SK-N-SH (cell line): ENCODE measurements around the gene RAPGEF6. TPM values are rescaled to one million over a fixed set of nuclear protein-coding genes. Genes with fewer than 3 reads are reported as not detected.

Source experiments
- CTCF ChIA-PET: fragments of 300-600, 350-600 bp; formaldehyde crosslinking; extraction: SDS; loops from one replicate; lab custom pipeline; 2021; lab: Yijun Ruan, JAX
- POLR2A ChIA-PET: fragments of 350-600 bp; sonication (Branson Sonifier 250); formaldehyde crosslinking; extraction: SDS; loops from one replicate; lab custom pipeline; 2020; ENCODE audit warnings: antibody characterized with exemption, inconsistent platforms; lab: Yijun Ruan, JAX
- DNase-seq: peaks from one replicate; pipeline ENCODE4 v3.0.0; 2012
- H2AFZ ChIP-seq: fragments of 200-600 bp; sonication (generic); 2 replicates; pipeline ENCODE4 v1.8.1; 2016; ENCODE audit warnings: antibody characterized with exemption, mild to moderate bottlenecking, low read depth
- H3F3A ChIP-seq: fragments of 200-600 bp; sonication (generic); replicated peaks from 2 replicates; pipeline ENCODE3; 2016; ENCODE audit warnings: antibody characterized with exemption, mild to moderate bottlenecking; ENCODE audit not compliant: insufficient read depth
- H3K27ac ChIP-seq, 2 experiments: fragments of 200-500 bp in 1 of 2; fragments of 200-600 bp in 1 of 2; sonication (Bioruptor generic) in 1 of 2; sonication (generic), shearing (Covaris generic) in 1 of 2; 2 replicates each; pipeline versions ENCODE4 v1.5.1 to v1.6.1; 2014 to 2016; ENCODE audit warnings: low read depth in 2 of 2, inconsistent platforms in 1 of 2, low read length in 1 of 2, mild to moderate bottlenecking in 1 of 2, mixed read lengths in 1 of 2
- H3K27me3 ChIP-seq: fragments of 200-600 bp; sonication (generic), shearing (Covaris generic); 2 replicates; pipeline ENCODE4 v1.6.1; 2016; ENCODE audit warnings: mixed run types; ENCODE audit not compliant: insufficient read depth
- H3K36me3 ChIP-seq, 2 experiments: fragments of 200-500 bp in 1 of 2; fragments of 200-600 bp in 1 of 2; sonication (Bioruptor generic) in 1 of 2; sonication (generic) in 1 of 2; replicated peaks in 1 of 2; 2 replicates each; pipeline versions ENCODE3 to v1.5.1; 2014 to 2016; ENCODE audit warnings: low read length in 1 of 2, mild to moderate bottlenecking in 1 of 2; ENCODE audit not compliant: insufficient read depth in 2 of 2, control insufficient read depth in 1 of 2
- H3K4me1 ChIP-seq, 2 experiments: fragments of 200-500 bp in 1 of 2; fragments of 200-600 bp in 1 of 2; sonication (Bioruptor generic) in 1 of 2; sonication (generic), shearing (Covaris generic) in 1 of 2; 2 replicates each; pipeline versions ENCODE4 v1.5.1 to v1.6.1; 2014 to 2016; ENCODE audit warnings: low read depth in 1 of 2, low read length in 1 of 2, mixed run types in 1 of 2; ENCODE audit not compliant: insufficient read depth in 2 of 2, control insufficient read depth in 1 of 2
- H3K4me2 ChIP-seq: fragments of 200-600 bp; sonication (generic), shearing (Covaris generic); 2 replicates; pipeline ENCODE4 v1.6.1; 2017; ENCODE audit warnings: mixed run types
- H3K4me3 ChIP-seq, 2 experiments: fragments of 200-500 bp in 1 of 2; fragments of 200-600 bp in 1 of 2; sonication (Bioruptor generic) in 1 of 2; sonication (generic), shearing (Covaris generic) in 1 of 2; 2 replicates each; pipeline versions ENCODE4 v1.5.1 to v1.8.1; 2014 to 2016; ENCODE audit warnings: low read depth in 2 of 2, inconsistent platforms in 1 of 2, low read length in 1 of 2, mild to moderate bottlenecking in 1 of 2, mixed read lengths in 1 of 2, moderate library complexity in 1 of 2
- H3K79me2 ChIP-seq: fragments of 200-600 bp; sonication (generic); 2 replicates; pipeline ENCODE4 v1.8.1; 2017; ENCODE audit warnings: mild to moderate bottlenecking; ENCODE audit not compliant: insufficient read depth
- H3K9ac ChIP-seq: fragments of 200-600 bp; sonication (generic); 2 replicates; pipeline ENCODE4 v1.6.1; 2017; ENCODE audit warnings: mixed run types
- H3K9me2 ChIP-seq: fragments of 200-600 bp; sonication (generic); 2 replicates; pipeline ENCODE4 v1.6.1; 2017; ENCODE audit warnings: mixed run types
- H3K9me3 ChIP-seq: fragments of 200-600 bp; sonication (generic); 2 replicates; pipeline ENCODE4 v1.6.1; 2017; ENCODE audit warnings: mixed run types, mild to moderate bottlenecking, moderate library complexity
- H4K20me1 ChIP-seq: fragments of 200-600 bp; sonication (generic); 2 replicates; pipeline ENCODE4 v1.6.1; 2017; ENCODE audit warnings: mild to moderate bottlenecking, mixed run types; ENCODE audit not compliant: insufficient read depth
- CHD2 ChIP-seq: fragments of 150-350 bp; IDR thresholded peaks from 2 replicates; pipeline ENCODE4 v1.6.1; 2018; ENCODE audit warnings: low read length; ENCODE audit not compliant: partially characterized antibody
- CTCF ChIP-seq: fragments of 200-600 bp; sonication (generic); IDR thresholded peaks from 2 replicates; pipeline ENCODE4 v1.6.1; 2017; ENCODE audit warnings: antibody characterized with exemption, mild to moderate bottlenecking, moderate library complexity
- ELF1 ChIP-seq: IDR thresholded peaks from 2 replicates; pipeline ENCODE4 v1.4.0; 2012
- FOXJ3 ChIP-seq: sonication (generic); formaldehyde crosslinking; IDR thresholded peaks from 2 replicates; pipeline ENCODE4 v1.5.1; 2020; ENCODE audit warnings: mild to moderate bottlenecking, missing genetic modification reagents
- FOXM1 ChIP-seq: IDR thresholded peaks from 2 replicates; pipeline ENCODE4 v1.4.0; 2012; ENCODE audit warnings: low read depth, mild to moderate bottlenecking
- GATA2 ChIP-seq: sonication (generic); formaldehyde crosslinking; IDR thresholded peaks from 2 replicates; pipeline ENCODE4 v1.5.0; 2020; ENCODE audit warnings: mild to moderate bottlenecking, missing genetic modification reagents
- MEF2A ChIP-seq: IDR thresholded peaks from 2 replicates; pipeline ENCODE4 v1.4.0; 2012; ENCODE audit warnings: low read depth, borderline replicate concordance
- NFIC ChIP-seq: IDR thresholded peaks from 2 replicates; pipeline ENCODE4 v1.4.0; 2012; ENCODE audit warnings: borderline replicate concordance
- NRF1 ChIP-seq: IDR thresholded peaks from 2 replicates; pipeline ENCODE4 v1.6.1; 2012; ENCODE audit warnings: low read depth, mild to moderate bottlenecking, low read length
- POLR2AphosphoS5 ChIP-seq: IDR thresholded peaks from 2 replicates; pipeline ENCODE4 v1.6.1; 2012; ENCODE audit warnings: low read depth, low read length
- RCOR1 ChIP-seq: fragments of 150-350 bp; IDR thresholded peaks from 2 replicates; pipeline ENCODE4 v1.6.1; 2017; ENCODE audit warnings: antibody characterized with exemption, low read length
- RFX5 ChIP-seq: IDR thresholded peaks from 2 replicates; pipeline ENCODE4 v1.6.1; 2012; ENCODE audit warnings: mild to moderate bottlenecking, improper control_type of control experiment, low read length
- SMC3 ChIP-seq: IDR thresholded peaks from 2 replicates; pipeline ENCODE4 v1.6.1; 2012; ENCODE audit warnings: low read depth, low read length, improper control_type of control experiment
- TAF1 ChIP-seq: IDR thresholded peaks from 2 replicates; pipeline ENCODE4 v1.6.1; 2012; ENCODE audit warnings: low read depth, mild to moderate bottlenecking, low read length, moderate library complexity, borderline replicate concordance
- TCF12 ChIP-seq: IDR thresholded peaks from 2 replicates; pipeline ENCODE4 v1.4.0; 2012
- USF1 ChIP-seq: IDR thresholded peaks from 2 replicates; pipeline ENCODE4 v1.4.0; 2012; ENCODE audit warnings: low read depth, borderline replicate concordance
- WGBS: methylation state at CpG from one replicate; pipeline ENCODE4 v1.1.6; 2017; ENCODE audit warnings: low lambda C conversion rate; 5-methylcytosine and 5-hydroxymethylcytosine counted together
- polyA plus RNA-seq, 3 experiments: library from polyadenylated mRNA; depleted of rRNA; stranded (reverse); fragments of >200 nt; gene quantifications; 2 replicates each; pipeline ENCODE4 v1.2.3, GENCODE V29; 2012
- TF ChIP-seq, protein P1 (sequence below): IDR thresholded peaks from 2 replicates; pipeline ENCODE4; 2012
- TF ChIP-seq, protein P2 (sequence below): IDR thresholded peaks from 2 replicates; pipeline ENCODE4 v1.4.0; 2012; ENCODE audit warnings: low read depth, borderline replicate concordance
- TF ChIP-seq, protein P3 (sequence below): fragments of 150-350 bp; IDR thresholded peaks from 2 replicates; pipeline ENCODE4 v1.6.1; 2016; ENCODE audit warnings: mild to moderate bottlenecking, low read depth, low read length

RAPGEF6 gene
- polyA plus RNA-seq, 1 of the 3 experiments (the other 2 are of a cell fraction) = 2.9 TPM

DNA sequence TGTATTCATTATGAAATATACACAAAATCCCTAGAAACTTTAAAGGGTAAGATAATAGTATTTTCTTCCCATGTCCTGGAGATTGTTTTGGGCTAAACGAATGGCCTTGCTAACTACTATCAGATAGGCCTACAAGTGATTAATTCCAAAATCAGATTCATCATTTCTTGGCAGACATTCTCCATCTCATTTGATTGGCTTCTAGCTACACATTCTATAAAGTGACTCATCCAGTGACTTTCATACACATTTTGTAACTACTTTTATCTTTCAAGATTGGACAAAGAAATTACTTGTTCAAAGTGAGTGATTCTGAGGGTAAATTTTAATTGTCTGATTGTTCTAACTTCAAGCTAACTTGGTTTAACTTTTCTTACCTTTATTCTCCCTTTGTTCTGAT is 93.3 kb downstream of the RAPGEF6 start:
- peaks cover 16% of the 10 kb centered on the region; the same call in 1 of the 2 replicates for H3K79me2 ChIP-seq
- H3K4me2 ChIP-seq = no peak overlapping the region
- no peaks in the 10 kb centered on the region for H4K20me1 ChIP-seq
- DNase-seq = no peak
- peaks cover 0 to 4% of the 10 kb centered on the region in 2 experiments for H3K36me3 ChIP-seq
- H3K27ac ChIP-seq = peak overlapping the region in 1 of 2 experiments; percentile 46; a peak in 2 of 4 replicates
- no peaks in the 10 kb centered on the region for H3K27me3 ChIP-seq
- POLR2A ChIA-PET = no interaction called here
- no peak overlapping the region for H2AFZ ChIP-seq
- H3K9ac ChIP-seq = no peak overlapping the region
- CTCF ChIA-PET = interaction anchor here (0.7 to 1.1 kb wide), 2 partner anchors 48 to 314 kb away, joined by 3 read pairs; no protein-coding TSS in a partner anchor
- 25% methylated on average over 1 of the region's 1 CpG for WGBS
- H3F3A ChIP-seq = peaks cover 22% of the 10 kb centered on the region
- peaks cover 2 to 17% of the 10 kb centered on the region in 2 experiments for H3K4me1 ChIP-seq
- TF ChIP-seq USF1 (no peak), CHD2 (no peak), TCF12 (peak; percentile 9; the same call in 1 of the 2 replicates), SMC3 (no peak), NFIC (0 out of 2 replicates have a peak, but pooled peaks have one; percentile 11)
- TF ChIP-seq, protein P1, sequence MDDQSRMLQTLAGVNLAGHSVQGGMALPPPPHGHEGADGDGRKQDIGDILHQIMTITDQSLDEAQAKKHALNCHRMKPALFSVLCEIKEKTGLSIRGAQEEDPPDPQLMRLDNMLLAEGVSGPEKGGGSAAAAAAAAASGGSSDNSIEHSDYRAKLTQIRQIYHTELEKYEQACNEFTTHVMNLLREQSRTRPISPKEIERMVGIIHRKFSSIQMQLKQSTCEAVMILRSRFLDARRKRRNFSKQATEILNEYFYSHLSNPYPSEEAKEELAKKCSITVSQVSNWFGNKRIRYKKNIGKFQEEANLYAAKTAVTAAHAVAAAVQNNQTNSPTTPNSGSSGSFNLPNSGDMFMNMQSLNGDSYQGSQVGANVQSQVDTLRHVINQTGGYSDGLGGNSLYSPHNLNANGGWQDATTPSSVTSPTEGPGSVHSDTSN = peak; percentile 30; the same call in 1 of the 2 replicates
- TF ChIP-seq, protein P2, sequence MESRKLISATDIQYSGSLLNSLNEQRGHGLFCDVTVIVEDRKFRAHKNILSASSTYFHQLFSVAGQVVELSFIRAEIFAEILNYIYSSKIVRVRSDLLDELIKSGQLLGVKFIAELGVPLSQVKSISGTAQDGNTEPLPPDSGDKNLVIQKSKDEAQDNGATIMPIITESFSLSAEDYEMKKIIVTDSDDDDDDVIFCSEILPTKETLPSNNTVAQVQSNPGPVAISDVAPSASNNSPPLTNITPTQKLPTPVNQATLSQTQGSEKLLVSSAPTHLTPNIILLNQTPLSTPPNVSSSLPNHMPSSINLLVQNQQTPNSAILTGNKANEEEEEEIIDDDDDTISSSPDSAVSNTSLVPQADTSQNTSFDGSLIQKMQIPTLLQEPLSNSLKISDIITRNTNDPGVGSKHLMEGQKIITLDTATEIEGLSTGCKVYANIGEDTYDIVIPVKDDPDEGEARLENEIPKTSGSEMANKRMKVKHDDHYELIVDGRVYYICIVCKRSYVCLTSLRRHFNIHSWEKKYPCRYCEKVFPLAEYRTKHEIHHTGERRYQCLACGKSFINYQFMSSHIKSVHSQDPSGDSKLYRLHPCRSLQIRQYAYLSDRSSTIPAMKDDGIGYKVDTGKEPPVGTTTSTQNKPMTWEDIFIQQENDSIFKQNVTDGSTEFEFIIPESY = no peak
- no peaks in the 10 kb centered on the region for H3K9me2 ChIP-seq
- H3K4me3 ChIP-seq = no peak overlapping the region
- no peaks in the 10 kb centered on the region for H3K9me3 ChIP-seq

GRCh38 chr5:131541071-131541470 is 94.0 kb downstream of the RAPGEF6 start:
- no peak for DNase-seq
- Histone ChIP-seq H3K9me2 (no peaks in the 10 kb centered on the region), H3K9me3 (no peaks in the 10 kb centered on the region), H3K27me3 (no peaks in the 10 kb centered on the region), H3K4me2 (no peak overlapping the region), H3K36me3 (peaks cover 0 to 4% of the 10 kb centered on the region in 2 experiments), H4K20me1 (no peaks in the 10 kb centered on the region), H3F3A (peaks cover 15% of the 10 kb centered on the region), H3K79me2 (peaks cover 16% of the 10 kb centered on the region; the same call in 1 of the 2 replicates), H2AFZ (no peak overlapping the region), H3K4me1 (peaks cover 5 to 16% of the 10 kb centered on the region in 2 experiments; a peak in 3 of 4 replicates), H3K4me3 (no peak overlapping the region), H3K27ac (peak overlapping the region in 1 of 2 experiments; percentile 46; a peak in 2 of 4 replicates), H3K9ac (no peak overlapping the region)
- ChIA-PET CTCF (interaction anchor here (1.1 kb wide), 1 partner anchor 48 kb away, joined by 3 read pairs; no protein-coding TSS in a partner anchor), POLR2A (no interaction called here)
- TF ChIP-seq CTCF (no peak), FOXM1 (no peak), SMC3 (no peak), POLR2AphosphoS5 (no peak), NRF1 (no peak), USF1 (no peak), FOXJ3 (CRISPR knock-in tag) (no peak), MEF2A (no peak), RCOR1 (no peak), RFX5 (no peak), TAF1 (no peak), ELF1 (no peak), TCF12 (no peak), GATA2 (CRISPR knock-in tag) (no peak)
- TF ChIP-seq, protein P3, sequence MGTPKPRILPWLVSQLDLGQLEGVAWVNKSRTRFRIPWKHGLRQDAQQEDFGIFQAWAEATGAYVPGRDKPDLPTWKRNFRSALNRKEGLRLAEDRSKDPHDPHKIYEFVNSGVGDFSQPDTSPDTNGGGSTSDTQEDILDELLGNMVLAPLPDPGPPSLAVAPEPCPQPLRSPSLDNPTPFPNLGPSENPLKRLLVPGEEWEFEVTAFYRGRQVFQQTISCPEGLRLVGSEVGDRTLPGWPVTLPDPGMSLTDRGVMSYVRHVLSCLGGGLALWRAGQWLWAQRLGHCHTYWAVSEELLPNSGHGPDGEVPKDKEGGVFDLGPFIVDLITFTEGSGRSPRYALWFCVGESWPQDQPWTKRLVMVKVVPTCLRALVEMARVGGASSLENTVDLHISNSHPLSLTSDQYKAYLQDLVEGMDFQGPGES = no peak
